22Rv1 (cell line): ENCODE measurements around the gene GALNS.
"Not testable (repeated sequence)": the region's sequence is repeated elsewhere in the genome, so short reads cannot be mapped to it uniquely, and the experiment has no call there.

Source experiments
- H3K27ac ChIP-seq: fragments of 450-650 bp; 2 replicates; pipeline ENCODE4 v1.5.1; 2017
- ZFX ChIP-seq: fragments of 450-650 bp; IDR thresholded peaks from 2 replicates; pipeline ENCODE4 v1.6.1; 2017; ENCODE audit warnings: antibody characterized with exemption, borderline replicate concordance
- TF ChIP-seq, protein P1 (sequence below): fragments of 450-650 bp; IDR thresholded peaks from 2 replicates; pipeline ENCODE4 v1.5.1; 2017; ENCODE audit warnings: mild to moderate bottlenecking

The GALNS gene

DNA sequence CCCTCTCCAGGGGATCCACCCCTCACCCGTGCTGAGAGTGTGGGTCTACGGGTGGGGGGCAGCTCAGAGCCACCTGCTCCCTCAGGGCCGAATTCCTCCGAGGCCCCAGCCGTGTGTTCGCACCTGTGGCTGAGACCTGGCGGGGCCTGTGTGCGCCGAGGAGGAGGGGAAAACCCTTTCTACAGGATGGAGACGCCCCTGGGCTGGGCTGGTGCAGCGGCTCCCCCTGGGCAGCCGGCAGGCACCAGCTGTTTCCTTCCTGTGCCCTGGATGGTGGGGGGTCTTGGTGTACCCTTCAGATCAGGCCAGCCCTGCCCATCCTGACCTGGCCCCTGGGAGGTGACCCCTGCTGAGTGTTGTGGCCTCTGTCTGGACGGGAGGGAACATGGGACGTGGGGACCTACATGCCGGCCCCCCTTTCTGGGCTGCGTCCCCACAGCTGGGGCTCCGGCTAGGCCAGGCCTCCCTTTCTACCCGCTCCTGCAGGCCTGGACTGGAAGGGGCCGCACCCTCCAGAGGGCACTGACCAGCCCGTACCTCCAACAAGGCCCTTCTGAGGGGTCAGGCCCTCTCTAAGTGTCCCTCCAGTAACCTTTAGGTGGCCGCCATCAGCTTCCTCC, 38.0 kb upstream of the GALNS start:
- no peak for TF ChIP-seq ZFX
- TF ChIP-seq, protein P1, sequence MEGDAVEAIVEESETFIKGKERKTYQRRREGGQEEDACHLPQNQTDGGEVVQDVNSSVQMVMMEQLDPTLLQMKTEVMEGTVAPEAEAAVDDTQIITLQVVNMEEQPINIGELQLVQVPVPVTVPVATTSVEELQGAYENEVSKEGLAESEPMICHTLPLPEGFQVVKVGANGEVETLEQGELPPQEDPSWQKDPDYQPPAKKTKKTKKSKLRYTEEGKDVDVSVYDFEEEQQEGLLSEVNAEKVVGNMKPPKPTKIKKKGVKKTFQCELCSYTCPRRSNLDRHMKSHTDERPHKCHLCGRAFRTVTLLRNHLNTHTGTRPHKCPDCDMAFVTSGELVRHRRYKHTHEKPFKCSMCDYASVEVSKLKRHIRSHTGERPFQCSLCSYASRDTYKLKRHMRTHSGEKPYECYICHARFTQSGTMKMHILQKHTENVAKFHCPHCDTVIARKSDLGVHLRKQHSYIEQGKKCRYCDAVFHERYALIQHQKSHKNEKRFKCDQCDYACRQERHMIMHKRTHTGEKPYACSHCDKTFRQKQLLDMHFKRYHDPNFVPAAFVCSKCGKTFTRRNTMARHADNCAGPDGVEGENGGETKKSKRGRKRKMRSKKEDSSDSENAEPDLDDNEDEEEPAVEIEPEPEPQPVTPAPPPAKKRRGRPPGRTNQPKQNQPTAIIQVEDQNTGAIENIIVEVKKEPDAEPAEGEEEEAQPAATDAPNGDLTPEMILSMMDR = no peak
- no peak overlapping the region for H3K27ac ChIP-seq

DNA sequence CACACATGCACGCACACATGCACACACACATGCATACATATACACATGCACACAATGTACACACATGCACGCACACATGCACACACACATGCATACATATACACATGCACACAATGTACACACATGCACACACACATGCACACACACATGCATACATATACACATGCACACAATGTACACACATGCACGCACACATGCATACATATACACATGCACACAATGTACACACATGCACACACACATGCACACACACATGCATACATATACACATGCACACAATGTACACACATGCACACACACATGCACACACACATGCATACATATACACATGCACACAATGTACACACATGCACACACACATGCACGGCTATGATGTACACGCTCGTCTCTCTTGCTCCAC, 37.5 kb upstream of the GALNS start:
- H3K27ac ChIP-seq = not testable (repeated sequence)

DNA sequence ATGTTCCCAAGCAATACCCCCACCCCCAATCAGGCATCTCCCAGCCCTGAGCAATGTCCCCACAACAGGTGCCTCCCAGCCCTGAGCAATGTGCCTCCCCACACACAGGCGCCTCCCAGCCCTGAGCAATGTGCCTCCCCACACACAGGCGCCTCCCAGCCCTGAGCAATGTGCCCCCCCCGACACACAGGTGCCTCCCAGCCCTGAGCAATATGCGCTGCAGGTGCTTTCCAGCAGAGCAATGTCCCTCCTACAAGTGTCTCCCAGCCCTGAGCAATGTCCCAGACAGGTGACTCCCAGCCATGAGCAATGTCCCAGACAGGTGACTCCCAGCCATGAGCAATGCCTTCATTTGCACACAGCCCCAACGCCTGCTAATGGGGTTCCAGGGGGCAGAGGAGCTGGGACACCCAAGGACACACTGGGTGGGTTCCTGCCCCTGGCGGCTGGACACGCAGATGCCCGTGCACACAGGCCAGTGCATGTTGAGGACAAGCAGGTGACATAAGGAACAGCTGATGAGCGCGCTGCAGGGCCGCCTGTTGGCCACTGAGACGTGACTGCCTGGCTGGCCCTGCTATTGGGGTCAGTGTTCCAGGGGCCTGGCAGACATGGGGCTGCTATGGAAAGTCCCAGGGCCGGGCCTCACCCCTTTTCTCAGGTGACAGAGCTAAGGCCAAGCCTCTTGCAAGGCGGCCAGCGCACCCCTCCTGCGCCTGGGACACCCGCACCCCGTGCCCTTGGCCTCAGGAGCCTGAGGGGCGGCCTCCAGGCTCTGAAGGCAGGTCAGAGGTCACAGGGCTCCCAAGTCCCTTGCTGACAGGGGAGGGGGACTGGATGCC, 36.6 kb upstream of the GALNS start:
- no peak for TF ChIP-seq ZFX
- H3K27ac ChIP-seq = no peak overlapping the region

DNA sequence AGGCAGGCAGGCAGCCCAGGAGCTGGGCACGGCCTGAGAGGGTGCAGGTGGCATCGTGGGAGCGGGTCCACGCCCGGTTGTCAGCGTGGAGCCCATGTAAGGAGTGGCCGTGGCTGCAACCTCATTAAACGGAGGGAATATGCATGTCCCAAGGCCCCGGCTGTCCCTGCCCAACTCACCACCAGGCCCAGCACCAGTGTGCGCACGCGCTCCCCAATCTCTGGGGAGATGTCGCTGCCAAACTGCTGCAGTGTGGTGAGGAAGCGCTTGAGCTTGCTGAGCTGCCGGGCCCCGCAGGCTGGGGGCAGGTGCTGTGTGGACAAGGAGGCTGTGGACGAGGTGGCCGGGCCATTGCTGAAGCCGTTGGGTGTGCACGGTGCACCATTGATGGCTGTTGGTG, 35.3 kb upstream of the GALNS start:
- no peak overlapping the region for H3K27ac ChIP-seq
- TF ChIP-seq, protein P1 = no peak
- TF ChIP-seq ZFX = no peak

DNA sequence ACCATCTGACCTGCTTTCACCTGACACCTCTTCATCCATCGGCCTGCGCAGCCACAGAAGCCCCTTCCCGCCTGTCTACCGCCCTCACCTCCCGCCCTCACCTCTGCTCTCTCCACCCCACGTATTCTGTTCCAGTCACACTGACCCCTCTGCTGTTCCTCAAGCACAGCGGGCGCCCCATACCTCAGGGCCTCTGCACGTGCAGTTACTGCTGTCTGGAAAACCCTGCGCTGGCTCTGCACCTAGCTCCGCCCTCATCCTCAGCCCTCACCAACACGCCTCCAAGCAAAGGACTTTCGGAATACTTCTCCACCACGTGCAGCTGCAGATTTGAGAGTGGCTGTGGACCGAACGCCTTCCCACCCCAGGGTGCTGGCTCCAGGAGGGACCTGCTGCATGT, 34.3 kb upstream of the GALNS start:
- TF ChIP-seq ZFX = no peak
- TF ChIP-seq, protein P1 = no peak
- no peak overlapping the region for H3K27ac ChIP-seq

DNA sequence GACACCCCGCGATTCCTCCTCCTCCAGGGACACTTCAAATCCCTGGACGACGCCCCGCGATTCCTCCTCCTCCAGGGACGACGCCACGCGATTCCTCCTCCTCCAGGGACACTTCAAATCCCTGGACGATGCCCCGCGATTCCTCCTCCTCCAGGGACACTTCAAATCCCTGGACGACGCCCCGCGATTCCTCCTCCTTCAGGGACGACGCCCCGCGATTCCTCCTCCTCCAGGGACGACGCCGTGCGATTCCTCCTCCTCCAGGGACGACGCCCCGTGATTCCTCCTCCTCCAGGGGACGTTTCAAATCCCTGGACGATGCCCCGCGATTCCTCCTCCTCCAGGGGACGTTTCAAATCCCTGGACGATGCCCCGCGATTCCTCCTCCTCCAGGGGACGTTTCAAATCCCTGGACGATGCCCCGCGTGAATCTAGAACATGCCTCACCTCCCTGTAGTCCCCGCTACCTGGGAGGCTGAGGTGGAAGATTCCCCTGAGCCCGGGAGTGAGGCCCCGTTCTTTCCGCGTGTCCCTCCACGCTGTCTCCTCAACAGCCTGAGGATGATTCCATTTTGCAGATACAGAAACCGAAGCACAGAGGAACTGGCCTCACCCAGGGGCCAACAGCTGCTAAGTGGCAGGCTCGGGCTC, 33.1 kb upstream of the GALNS start:
- H3K27ac ChIP-seq = not testable (repeated sequence)

DNA sequence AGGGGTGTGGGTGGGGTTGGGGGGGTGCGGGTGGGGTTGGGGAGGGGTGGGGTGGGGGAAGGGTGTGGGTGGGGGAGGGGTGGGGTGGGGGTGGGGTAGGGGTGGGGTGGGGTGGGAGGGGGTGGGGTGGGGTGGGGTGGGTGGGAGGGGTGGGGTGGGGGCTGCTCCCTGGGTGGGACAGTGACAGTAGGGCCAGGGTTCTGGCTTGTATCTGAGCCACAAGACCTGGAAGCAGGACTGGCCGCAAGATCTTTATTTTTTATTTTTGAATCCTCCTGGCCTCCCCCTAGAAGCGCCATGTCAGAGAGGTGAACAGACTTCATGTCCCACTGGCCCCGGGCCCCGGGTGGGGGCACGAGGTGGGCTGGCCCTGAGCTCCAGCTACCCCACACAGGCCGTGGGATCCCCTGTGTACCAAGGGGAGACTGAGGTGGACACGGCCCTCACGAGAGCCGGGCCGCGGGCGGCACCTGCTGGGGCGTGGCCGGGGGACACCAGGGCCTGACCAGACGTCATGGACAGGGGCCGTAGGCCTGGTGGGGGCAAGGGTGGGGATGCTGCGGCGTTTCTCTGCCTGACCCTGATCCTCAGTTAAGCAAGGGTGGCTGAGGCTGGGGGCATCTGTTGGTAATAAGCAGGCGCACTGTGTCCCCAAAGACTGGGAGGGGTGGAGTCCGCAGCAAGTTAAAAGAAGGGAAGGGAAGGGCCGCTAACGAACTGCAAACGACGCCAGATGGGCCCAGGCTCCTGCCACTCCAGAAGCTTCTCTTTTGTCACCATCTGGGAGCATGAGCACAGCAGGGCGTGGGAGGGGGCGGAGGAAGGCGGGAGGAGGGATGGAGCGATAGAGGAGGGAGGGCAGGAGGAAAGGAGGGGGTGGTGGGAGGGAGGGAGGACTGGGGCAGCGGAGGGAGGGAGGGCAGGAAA, 32.0 kb upstream of the GALNS start:
- H3K27ac ChIP-seq = no peak overlapping the region
- TF ChIP-seq, protein P1 = no peak
- no peak for TF ChIP-seq ZFX

DNA sequence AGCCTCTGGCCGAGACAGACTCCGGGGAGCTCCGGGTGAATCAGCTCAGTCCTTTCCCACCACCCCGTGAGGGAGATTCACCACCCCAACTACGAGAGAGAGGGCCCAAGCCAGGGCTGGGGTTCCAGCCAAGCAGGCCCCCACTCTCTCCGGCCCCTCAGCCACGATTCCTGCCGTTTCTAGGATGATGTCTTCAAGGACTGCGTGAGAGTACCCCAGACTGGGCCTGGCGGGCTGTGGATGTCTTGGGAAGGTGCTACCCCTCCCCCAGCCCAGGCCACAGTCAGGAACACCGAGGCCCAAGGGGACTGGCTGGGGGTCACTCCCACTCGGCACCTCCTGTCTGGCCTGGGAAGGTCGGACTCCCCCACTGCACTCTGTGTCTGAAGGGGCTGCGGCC, 31.3 kb upstream of the GALNS start:
- no peak for TF ChIP-seq ZFX
- TF ChIP-seq, protein P1 = no peak
- H3K27ac ChIP-seq = no peak overlapping the region
